Body of pancreas (tissue), 4 donors: ENCODE measurements around the gene VTCN1. TPM values are rescaled to one million over a fixed set of nuclear protein-coding genes. Genes with fewer than 3 reads are reported as not detected.

Experiments used
- ATAC-seq: fragments of 150-250 bp; one replicate; pipeline ENCODE4 v1.9.1; 2016
- DNase-seq, 4 donors: peaks; one replicate each; pipeline ENCODE4 v3.0.0-alpha.2; 2019
- H3K27ac ChIP-seq, 4 donors: fragments of 200-600 bp; sonication (generic); 1 replicate in 3 of 4; 2 replicates in 1 of 4; pipeline versions ENCODE4 v1.5.1 to v1.6.1; 2016 to 2019; ENCODE audit warnings: mild to moderate bottlenecking in 1 of 4, mixed read lengths in 1 of 4, moderate library complexity in 1 of 4
- H3K27me3 ChIP-seq, 2 donors: fragments of 200-600 bp; sonication (generic); one replicate each; pipeline ENCODE4 v1.6.0; 2016; ENCODE audit warnings: mild to moderate bottlenecking in 1 of 2
- H3K36me3 ChIP-seq, 2 donors: fragments of 200-600 bp; sonication (generic); replicated peaks in 1 of 2; 2 replicates each; pipeline ENCODE4 v1.5.1; 2016; ENCODE audit warnings: low read depth in 2 of 2; ENCODE audit not compliant: insufficient read depth in 1 of 2
- H3K4me1 ChIP-seq: fragments of 200-600 bp; sonication (generic); one replicate; pipeline ENCODE4 v1.6.0; 2016
- H3K4me3 ChIP-seq, 2 donors: fragments of 200-600 bp; sonication (generic); 1 replicate in 1 of 2; 2 replicates in 1 of 2; pipeline ENCODE4 v1.5.1; 2016 to 2019
- H3K9me3 ChIP-seq, 3 donors: fragments of 200-600 bp; sonication (generic); 1 replicate in 2 of 3; 2 replicates in 1 of 3; pipeline ENCODE4 v1.5.1; 2016
- POLR2A ChIP-seq, 3 donors: fragments of 450-650 bp; IDR thresholded peaks; one replicate each; pipeline ENCODE4 v1.6.1; 2016; ENCODE audit warnings: antibody characterized with exemption in 3 of 3, mild to moderate bottlenecking in 2 of 3
- WGBS, 2 donors: methylation state at CpG; one replicate each; pipeline ENCODE4 v1.1.5; 2017; 5-methylcytosine and 5-hydroxymethylcytosine counted together
- intact Hi-C: fragments of 100-400 bp; cut with DNase I; formaldehyde crosslinking; loops from one replicate; pipeline ENCODE4 v1.15.1; 2023
- microRNA counts, 2 donors: library from miRNA; unstranded; fragments of <30 nt; microRNA quantifications; one replicate each; lab custom pipeline; 2017
- microRNA-seq, 2 donors: library from miRNA; unstranded; fragments of <30 nt; microRNA quantifications; one replicate each; pipeline ENCODE4, GENCODE V29; 2016; ENCODE audit warnings: borderline number of aligned reads in 2 of 2, borderline replicate concordance in 2 of 2
- small RNA-seq: library from RNA; depleted of rRNA; stranded (forward); fragments of <200 nt; gene quantifications from one replicate; pipeline ENCODE3, GENCODE V24; 2016
- total RNA-seq, 2 donors: library from RNA; depleted of rRNA; stranded (reverse); fragments of >200 nt; gene quantifications; one replicate each; pipeline ENCODE4 v1.1.0, GENCODE V29; 2016
- TF ChIP-seq, protein P1 (sequence below), 7 experiments: fragments of 450-650 bp in 4 of 7; fragments of 200-600 bp in 3 of 7; sonication (generic) in 3 of 7; IDR thresholded peaks; one replicate each; pipeline ENCODE4 v1.5.1; 2016 to 2019; ENCODE audit warnings: antibody characterized with exemption in 7 of 7

The VTCN1 gene
- total RNA-seq, 2 donors from 2014 or later = 20.4 to 23.1 TPM

DNA sequence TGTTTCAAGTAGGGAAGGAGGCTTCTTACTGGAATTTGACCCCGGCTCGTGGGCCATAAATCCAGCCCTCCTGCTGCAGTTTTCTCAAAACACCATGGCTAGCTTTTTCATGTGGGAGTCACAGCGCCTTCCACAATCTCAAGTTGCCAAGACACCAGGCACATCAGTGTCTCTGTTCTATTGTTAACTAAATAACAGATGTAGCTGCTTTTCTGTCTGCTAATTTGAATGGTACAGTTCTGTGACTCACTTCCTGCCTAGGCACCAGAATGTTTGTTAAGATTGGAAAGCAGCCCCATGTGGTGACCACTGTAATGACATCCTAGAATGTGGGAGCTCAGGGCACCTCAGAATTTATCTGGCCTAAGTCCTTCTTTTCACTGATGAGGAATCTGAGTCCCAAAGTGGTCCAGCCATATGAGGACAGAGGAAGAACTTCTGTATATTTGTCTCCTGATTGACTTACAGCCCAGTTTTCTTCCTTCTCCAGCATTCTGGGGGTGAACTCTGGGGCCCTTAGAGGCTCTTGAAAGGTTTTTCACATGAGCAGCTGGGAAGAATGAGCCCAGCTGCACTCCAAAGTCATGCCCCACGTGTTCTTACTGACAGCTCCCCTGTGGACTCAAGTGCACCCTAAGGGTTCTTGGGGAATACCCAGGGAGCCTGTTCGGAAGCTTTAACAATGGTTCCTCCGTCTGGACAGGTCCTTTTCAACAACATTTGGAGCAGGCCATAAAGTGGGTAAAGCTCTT lies 116.7 kb downstream of the VTCN1 start:
- Histone ChIP-seq H3K27ac (no peak overlapping the region), H3K36me3 (peaks cover 0 to 2% of the 10 kb centered on the region in 2 donors), H3K4me3 (no peak overlapping the region), H3K4me1 (peaks cover 12% of the 10 kb centered on the region), H3K9me3 (no peaks in the 10 kb centered on the region), H3K27me3 (no peaks in the 10 kb centered on the region)
- ATAC-seq = no peak
- intact Hi-C loops = no loop called here
- 97% methylated on average over 6 of the region's 6 CpGs for WGBS, 2 donors
- no peak for DNase-seq
- TF ChIP-seq POLR2A (IDR thresholded peaks at IDR 0.05) = no peak
- TF ChIP-seq, protein P1, sequence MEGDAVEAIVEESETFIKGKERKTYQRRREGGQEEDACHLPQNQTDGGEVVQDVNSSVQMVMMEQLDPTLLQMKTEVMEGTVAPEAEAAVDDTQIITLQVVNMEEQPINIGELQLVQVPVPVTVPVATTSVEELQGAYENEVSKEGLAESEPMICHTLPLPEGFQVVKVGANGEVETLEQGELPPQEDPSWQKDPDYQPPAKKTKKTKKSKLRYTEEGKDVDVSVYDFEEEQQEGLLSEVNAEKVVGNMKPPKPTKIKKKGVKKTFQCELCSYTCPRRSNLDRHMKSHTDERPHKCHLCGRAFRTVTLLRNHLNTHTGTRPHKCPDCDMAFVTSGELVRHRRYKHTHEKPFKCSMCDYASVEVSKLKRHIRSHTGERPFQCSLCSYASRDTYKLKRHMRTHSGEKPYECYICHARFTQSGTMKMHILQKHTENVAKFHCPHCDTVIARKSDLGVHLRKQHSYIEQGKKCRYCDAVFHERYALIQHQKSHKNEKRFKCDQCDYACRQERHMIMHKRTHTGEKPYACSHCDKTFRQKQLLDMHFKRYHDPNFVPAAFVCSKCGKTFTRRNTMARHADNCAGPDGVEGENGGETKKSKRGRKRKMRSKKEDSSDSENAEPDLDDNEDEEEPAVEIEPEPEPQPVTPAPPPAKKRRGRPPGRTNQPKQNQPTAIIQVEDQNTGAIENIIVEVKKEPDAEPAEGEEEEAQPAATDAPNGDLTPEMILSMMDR (IDR thresholded peaks at IDR 0.05) = no peak

MicroRNAs encoded within 50 kb of the gene (microRNA counts, 767-probe panel; counts per million panel counts)
- 0 to 736 counts per million in 2 donors for microRNA hsa-miR-942 (lab: Ali Mortazavi, UCI)

Small RNAs within 50 kb of the gene (microRNA-seq; reads per million reads assigned to microRNA genes)
- gene MIR942 = 17.7 to 18.9 reads per million in 2 donors

Small RNAs within 50 kb of the gene (small RNA-seq; reads per million reads assigned to genes)
- not detected for gene MIR942
- gene RF00017 = not detected

Other genes starting within 250 kb of the VTCN1 start
- gene CD101, start 209.2 kb downstream of the VTCN1 start, total RNA-seq = under 1 TPM; 0.26 to 0.33 TPM
- 1 to 10 TPM; 7.8 to 9.6 TPM for gene TTF2, start 150.6 kb downstream of the VTCN1 start, total RNA-seq
- gene TRIM45, start 89.2 kb downstream of the VTCN1 start, total RNA-seq = 1 to 10 TPM; 7.5 to 8.6 TPM
- 10 to 100 TPM; 37.9 to 54.4 TPM for gene MAN1A2, start 156.5 kb upstream of the VTCN1 start, total RNA-seq